Upper lobe of left lung (tissue), 6 donors: ENCODE data around the gene DAO. TPM values are rescaled to one million over a fixed set of nuclear protein-coding genes. Genes with fewer than 3 reads are reported as not detected.

Experiments used
- ATAC-seq, 2 donors: fragments of 200-7000 bp; cut with Tn5 transposase; one replicate each; pipeline ENCODE4 v1.9.1; 2022; ENCODE audit warnings: mild to moderate bottlenecking in 2 of 2, moderate library complexity in 2 of 2; ENCODE audit not compliant: low FRiP score in 2 of 2
- DNase-seq, 2 donors: peaks; one replicate each; pipeline ENCODE4 v3.0.0-alpha.2; 2019 to 2020
- H3K27ac ChIP-seq, 4 donors: fragments of 200-600 bp; sonication (generic); one replicate each; pipeline ENCODE4 v1.5.1; 2016 to 2019
- H3K27me3 ChIP-seq, 4 donors: fragments of 200-600 bp; sonication (generic); one replicate each; pipeline ENCODE4 v1.5.1; 2017 to 2019
- H3K36me3 ChIP-seq, 4 donors: fragments of 200-600 bp; sonication (generic); one replicate each; pipeline ENCODE4 v1.5.1; 2016 to 2019
- H3K4me1 ChIP-seq, 4 donors: fragments of 200-600 bp; sonication (generic); one replicate each; pipeline ENCODE4 v1.5.1; 2018 to 2019
- H3K4me3 ChIP-seq, 4 donors: fragments of 200-600 bp; sonication (generic); one replicate each; pipeline ENCODE4 v1.5.1; 2017 to 2019; ENCODE audit warnings: mild to moderate bottlenecking in 2 of 4, moderate library complexity in 1 of 4
- H3K9me3 ChIP-seq, 4 donors: fragments of 200-600 bp; sonication (generic); one replicate each; pipeline ENCODE4 v1.5.1; 2018 to 2019
- EP300 ChIP-seq, 4 donors: sonication (generic); formaldehyde crosslinking; IDR thresholded peaks; one replicate each; pipeline ENCODE4 v1.5.1; 2017; ENCODE audit warnings: antibody characterized with exemption in 4 of 4, control low read depth in 2 of 4
- POLR2A ChIP-seq, 4 donors: fragments of 450-650 bp; IDR thresholded peaks; one replicate each; pipeline ENCODE4 v1.5.1; 2016 to 2017; ENCODE audit warnings: antibody characterized with exemption in 4 of 4, mild to moderate bottlenecking in 2 of 4
- POLR2AphosphoS5 ChIP-seq, 2 donors: sonication (generic); formaldehyde crosslinking; IDR thresholded peaks; one replicate each; pipeline ENCODE4 v1.5.1; 2017; ENCODE audit warnings: antibody characterized with exemption in 2 of 2
- WGBS, 2 donors: methylation state at CpG; one replicate each; pipeline ENCODE4 v1.1.5; 2017 to 2018; 5-methylcytosine and 5-hydroxymethylcytosine counted together
- total RNA-seq, 6 donors: library from RNA; depleted of rRNA in 4 of 6; stranded (reverse); fragments of >200 nt in 4 of 6; gene quantifications; one replicate each; pipeline versions ENCODE4 v1.1.0 to v1.2.1, GENCODE V29; 2016 to 2021
- TF ChIP-seq, protein P1 (sequence below), 6 experiments: fragments of 450-650 bp in 4 of 6; fragments of 200-600 bp in 2 of 6; sonication (generic) in 2 of 6; IDR thresholded peaks; one replicate each; pipeline ENCODE4 v1.5.1; 2016 to 2019; ENCODE audit warnings: antibody characterized with exemption in 6 of 6
- donor health status: DM: no; HTN: no; CAD: no; lungs with moderate emphysema.
- donor health status: DM: no; HTN: yes; CAD: no; lungs with severe emphysema.

Gene DAO
- total RNA-seq, 6 donors from 2014 or later = not detected

- ATAC-seq = peak; percentile 72 to 79
These were observed 46.5 kb upstream of the DAO start for GRCh38 chr12:108833355-108833733.

GRCh38 chr12:108833757-108834472, 46.0 kb upstream of the DAO start:
- H3K27ac ChIP-seq = peak overlapping the region; percentile 81 to 89 (median 84)
- TF ChIP-seq POLR2A (IDR thresholded peaks at IDR 0.05) (no peak), EP300 (IDR thresholded peaks at IDR 0.05) (peak in 2 of 4 donors; percentile 1 to 2), POLR2AphosphoS5 (IDR thresholded peaks at IDR 0.05) (no peak)
- TF ChIP-seq, protein P1, sequence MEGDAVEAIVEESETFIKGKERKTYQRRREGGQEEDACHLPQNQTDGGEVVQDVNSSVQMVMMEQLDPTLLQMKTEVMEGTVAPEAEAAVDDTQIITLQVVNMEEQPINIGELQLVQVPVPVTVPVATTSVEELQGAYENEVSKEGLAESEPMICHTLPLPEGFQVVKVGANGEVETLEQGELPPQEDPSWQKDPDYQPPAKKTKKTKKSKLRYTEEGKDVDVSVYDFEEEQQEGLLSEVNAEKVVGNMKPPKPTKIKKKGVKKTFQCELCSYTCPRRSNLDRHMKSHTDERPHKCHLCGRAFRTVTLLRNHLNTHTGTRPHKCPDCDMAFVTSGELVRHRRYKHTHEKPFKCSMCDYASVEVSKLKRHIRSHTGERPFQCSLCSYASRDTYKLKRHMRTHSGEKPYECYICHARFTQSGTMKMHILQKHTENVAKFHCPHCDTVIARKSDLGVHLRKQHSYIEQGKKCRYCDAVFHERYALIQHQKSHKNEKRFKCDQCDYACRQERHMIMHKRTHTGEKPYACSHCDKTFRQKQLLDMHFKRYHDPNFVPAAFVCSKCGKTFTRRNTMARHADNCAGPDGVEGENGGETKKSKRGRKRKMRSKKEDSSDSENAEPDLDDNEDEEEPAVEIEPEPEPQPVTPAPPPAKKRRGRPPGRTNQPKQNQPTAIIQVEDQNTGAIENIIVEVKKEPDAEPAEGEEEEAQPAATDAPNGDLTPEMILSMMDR (IDR thresholded peaks at IDR 0.05) = no peak
- peaks cover 57 to 78% (median 73%) of the 10 kb centered on the region in 4 donors for H3K4me1 ChIP-seq
- H3K9me3 ChIP-seq = no peaks in the 10 kb centered on the region
- ATAC-seq = peak in 1 of 2 donors; percentile 58
- H3K36me3 ChIP-seq = peaks cover 2 to 40% (median 20%) of the 10 kb centered on the region in 4 donors
- no peaks in the 10 kb centered on the region for H3K27me3 ChIP-seq
- no peak overlapping the region for H3K4me3 ChIP-seq
- no peak for DNase-seq
- 62 to 72% methylated on average over 12 of the region's 12 CpGs for WGBS, 2 donors

More at GRCh38 chr12:108833355-108833733, 46.5 kb upstream of the DAO start:
- H3K27me3 ChIP-seq = no peaks in the 10 kb centered on the region
- DNase-seq = peak in 1 of 2 donors; percentile 60
- H3K4me3 ChIP-seq = no peak overlapping the region
- peak overlapping the region; percentile 81 to 89 (median 84) for H3K27ac ChIP-seq
- peaks cover 2 to 43% (median 20%) of the 10 kb centered on the region in 4 donors for H3K36me3 ChIP-seq
- H3K9me3 ChIP-seq = no peaks in the 10 kb centered on the region
- H3K4me1 ChIP-seq = peaks cover 57 to 78% (median 73%) of the 10 kb centered on the region in 4 donors
- 55 to 65% methylated on average over 7 to 9 of the region's 9 CpGs for WGBS, 2 donors
- peak in 1 of 4 donors; percentile 50 for TF ChIP-seq EP300 (IDR thresholded peaks at IDR 0.05)
- no peak for TF ChIP-seq POLR2AphosphoS5 (IDR thresholded peaks at IDR 0.05)

GRCh38 chr12:108835860-108836634, 43.8 kb upstream of the DAO start:
- no peak for DNase-seq
- no peak for ATAC-seq
- Histone ChIP-seq H3K4me3 (no peak overlapping the region), H3K27me3 (no peaks in the 10 kb centered on the region), H3K27ac (peak overlapping the region; percentile 93 to 95 (median 94)), H3K36me3 (peaks cover 0 to 27% (median 12%) of the 10 kb centered on the region in 4 donors), H3K4me1 (peaks cover 74 to 95% (median 87%) of the 10 kb centered on the region in 4 donors), H3K9me3 (no peaks in the 10 kb centered on the region)
- TF ChIP-seq, protein P1 (IDR thresholded peaks at IDR 0.05) = no peak
- TF ChIP-seq POLR2A (IDR thresholded peaks at IDR 0.05) = no peak
- no peak for TF ChIP-seq EP300 (IDR thresholded peaks at IDR 0.05)
- TF ChIP-seq POLR2AphosphoS5 (IDR thresholded peaks at IDR 0.05) = no peak
- WGBS, 2 donors = 83 to 84% methylated on average over 6 to 7 of the region's 7 CpGs

DNA sequence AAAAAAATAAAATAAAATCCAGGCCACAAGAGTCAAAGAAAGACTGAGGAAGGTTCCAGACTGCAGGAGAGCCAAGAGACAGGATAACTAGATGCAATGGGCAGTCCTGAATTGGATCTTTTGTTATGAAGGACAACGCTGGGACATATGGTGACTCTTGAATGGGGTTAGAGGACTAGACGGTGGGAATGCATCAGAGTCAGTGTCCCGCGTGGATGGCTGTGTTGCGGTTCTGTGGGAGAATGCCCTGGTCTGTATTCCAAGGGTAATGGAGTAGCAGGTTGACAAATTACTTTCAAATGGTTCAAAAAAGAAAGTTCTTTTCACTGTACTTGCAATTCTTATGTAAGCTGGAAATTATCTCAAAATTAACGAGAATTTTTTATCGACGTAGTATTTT, 42.7 kb upstream of the DAO start:
- Histone ChIP-seq H3K27me3 (no peaks in the 10 kb centered on the region), H3K36me3 (peaks cover 0 to 19% (median 7%) of the 10 kb centered on the region in 4 donors), H3K9me3 (no peaks in the 10 kb centered on the region), H3K4me1 (peaks cover 76 to 93% (median 86%) of the 10 kb centered on the region in 4 donors), H3K27ac (peak overlapping the region; percentile 93 to 95 (median 94)), H3K4me3 (no peak overlapping the region)
- no peak for ATAC-seq
- DNase-seq = no peak
- 90 to 93% methylated on average over 8 of the region's 8 CpGs for WGBS, 2 donors
- no peak for TF ChIP-seq EP300 (IDR thresholded peaks at IDR 0.05)
- no peak for TF ChIP-seq POLR2A (IDR thresholded peaks at IDR 0.05)
- TF ChIP-seq, protein P1 (IDR thresholded peaks at IDR 0.05) = no peak
- no peak for TF ChIP-seq POLR2AphosphoS5 (IDR thresholded peaks at IDR 0.05)

GRCh38 chr12:108837680-108838079, 42.2 kb upstream of the DAO start:
- ATAC-seq (no peak), DNase-seq (peak in 1 of 2 donors; percentile 27)
- Histone ChIP-seq H3K27me3 (no peaks in the 10 kb centered on the region), H3K9me3 (no peaks in the 10 kb centered on the region), H3K4me1 (peaks cover 76 to 93% (median 83%) of the 10 kb centered on the region in 4 donors), H3K27ac (peak overlapping the region; percentile 93 to 95 (median 94)), H3K4me3 (no peak overlapping the region), H3K36me3 (peaks cover 0 to 14% (median 7%) of the 10 kb centered on the region in 4 donors)
- TF ChIP-seq EP300 (IDR thresholded peaks at IDR 0.05) (no peak), POLR2A (IDR thresholded peaks at IDR 0.05) (no peak), POLR2AphosphoS5 (IDR thresholded peaks at IDR 0.05) (no peak)
- TF ChIP-seq, protein P1 (IDR thresholded peaks at IDR 0.05) = no peak
- WGBS, 2 donors = 90 to 91% methylated on average over 7 of the region's 7 CpGs
